Measurements from ENCODE around the gene NOXRED1. TPM values are rescaled to one million over a fixed set of nuclear protein-coding genes. Genes with fewer than 3 reads are reported as not detected.

Gene NOXRED1
- total RNA-seq, 1 donor from 2014 or later = 0.35 TPM

DNA sequence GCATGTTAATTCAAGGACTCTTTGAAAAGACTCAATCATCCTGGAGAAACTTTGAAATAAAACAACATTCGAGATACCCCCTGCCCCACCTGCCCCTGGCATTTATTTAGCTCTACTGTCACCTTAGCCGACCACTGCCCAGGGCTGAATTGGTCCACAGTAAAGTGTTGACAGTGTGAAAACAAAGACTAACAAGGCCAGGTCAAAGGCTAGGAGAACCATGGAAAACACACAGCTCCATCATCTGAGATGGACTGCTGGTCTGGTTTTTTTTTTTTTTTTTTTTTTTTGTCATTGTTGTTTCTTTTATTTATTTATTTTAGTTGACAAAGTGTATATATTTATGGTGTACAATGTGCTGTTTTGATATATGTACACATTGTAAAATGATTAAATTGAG is 76.8 kb downstream of the NOXRED1 start:
- Mint-ChIP-seq H3K9me3 (ENCODE audit: unreplicated experiment) (no peaks in the 10 kb centered on the region), H3K4me1 (ENCODE audit: unreplicated experiment) (peaks cover 2% of the 10 kb centered on the region), H3K4me3 (ENCODE audit: unreplicated experiment) (no peak overlapping the region), H3K27me3 (ENCODE audit: unreplicated experiment) (no peaks in the 10 kb centered on the region), H3K27ac (ENCODE audit: unreplicated experiment) (no peak overlapping the region), H3K36me3 (ENCODE audit: unreplicated experiment) (peaks cover 29% of the 10 kb centered on the region)
- DNase-seq (ENCODE audit: extremely low spot score, unreplicated experiment) = no peak
- TF ChIP-seq, protein P1, sequence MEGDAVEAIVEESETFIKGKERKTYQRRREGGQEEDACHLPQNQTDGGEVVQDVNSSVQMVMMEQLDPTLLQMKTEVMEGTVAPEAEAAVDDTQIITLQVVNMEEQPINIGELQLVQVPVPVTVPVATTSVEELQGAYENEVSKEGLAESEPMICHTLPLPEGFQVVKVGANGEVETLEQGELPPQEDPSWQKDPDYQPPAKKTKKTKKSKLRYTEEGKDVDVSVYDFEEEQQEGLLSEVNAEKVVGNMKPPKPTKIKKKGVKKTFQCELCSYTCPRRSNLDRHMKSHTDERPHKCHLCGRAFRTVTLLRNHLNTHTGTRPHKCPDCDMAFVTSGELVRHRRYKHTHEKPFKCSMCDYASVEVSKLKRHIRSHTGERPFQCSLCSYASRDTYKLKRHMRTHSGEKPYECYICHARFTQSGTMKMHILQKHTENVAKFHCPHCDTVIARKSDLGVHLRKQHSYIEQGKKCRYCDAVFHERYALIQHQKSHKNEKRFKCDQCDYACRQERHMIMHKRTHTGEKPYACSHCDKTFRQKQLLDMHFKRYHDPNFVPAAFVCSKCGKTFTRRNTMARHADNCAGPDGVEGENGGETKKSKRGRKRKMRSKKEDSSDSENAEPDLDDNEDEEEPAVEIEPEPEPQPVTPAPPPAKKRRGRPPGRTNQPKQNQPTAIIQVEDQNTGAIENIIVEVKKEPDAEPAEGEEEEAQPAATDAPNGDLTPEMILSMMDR (IDR thresholded peaks at IDR 0.05) = no peak

GRCh38 chr14:77344377-77344996 is 78.8 kb downstream of the NOXRED1 start:
- Mint-ChIP-seq H3K4me3 (ENCODE audit: unreplicated experiment) (no peak overlapping the region), H3K36me3 (ENCODE audit: unreplicated experiment) (peaks cover 26% of the 10 kb centered on the region), H3K4me1 (ENCODE audit: unreplicated experiment) (peaks cover 2% of the 10 kb centered on the region), H3K27me3 (ENCODE audit: unreplicated experiment) (no peaks in the 10 kb centered on the region), H3K9me3 (ENCODE audit: unreplicated experiment) (no peaks in the 10 kb centered on the region), H3K27ac (ENCODE audit: unreplicated experiment) (no peak overlapping the region)
- TF ChIP-seq, protein P1 (IDR thresholded peaks at IDR 0.05) = no peak
- DNase-seq (ENCODE audit: extremely low spot score, unreplicated experiment) = no peak

Other genes with a start within 250 kb of the NOXRED1 start
- gene TMEM63C, start 241.7 kb downstream of the NOXRED1 start, total RNA-seq = 0.11 and 0.39 TPM in 2 replicates
- gene NGB, start 152.3 kb downstream of the NOXRED1 start, total RNA-seq = not detected in 2 replicates
- gene POMT2, start 102.6 kb downstream of the NOXRED1 start, total RNA-seq = 29.2 and 32.4 TPM in 2 replicates
- gene GSTZ1, start 102.5 kb downstream of the NOXRED1 start, total RNA-seq = 15.8 and 16.6 TPM in 2 replicates
- 10.0 and 10.9 TPM in 2 replicates for gene TMED8, start 46.4 kb downstream of the NOXRED1 start, total RNA-seq
- 1.9 and 2.2 TPM in 2 replicates for gene SAMD15, start 46.1 kb downstream of the NOXRED1 start, total RNA-seq
- gene VIPAS39, start 34.1 kb upstream of the NOXRED1 start, total RNA-seq = 23.7 and 29.3 TPM in 2 replicates
- 115 TPM in 2 replicates for gene AHSA1, start 34.6 kb upstream of the NOXRED1 start, total RNA-seq
- not detected in 2 replicates for gene ISM2, start 75.3 kb upstream of the NOXRED1 start, total RNA-seq
- gene SPTLC2, start 193.1 kb upstream of the NOXRED1 start, total RNA-seq = 28.1 and 31.3 TPM in 2 replicates

Measured in osteocyte (in vitro differentiated cells).